Anterior cingulate cortex (tissue), 58 donors: ENCODE results near the gene CNST.

Source experiments
- DNase-seq, 58 donors: peaks; one replicate each; lab custom pipeline; 2025; lab: John Stamatoyannopoulos, UW

CNST gene, protein sequence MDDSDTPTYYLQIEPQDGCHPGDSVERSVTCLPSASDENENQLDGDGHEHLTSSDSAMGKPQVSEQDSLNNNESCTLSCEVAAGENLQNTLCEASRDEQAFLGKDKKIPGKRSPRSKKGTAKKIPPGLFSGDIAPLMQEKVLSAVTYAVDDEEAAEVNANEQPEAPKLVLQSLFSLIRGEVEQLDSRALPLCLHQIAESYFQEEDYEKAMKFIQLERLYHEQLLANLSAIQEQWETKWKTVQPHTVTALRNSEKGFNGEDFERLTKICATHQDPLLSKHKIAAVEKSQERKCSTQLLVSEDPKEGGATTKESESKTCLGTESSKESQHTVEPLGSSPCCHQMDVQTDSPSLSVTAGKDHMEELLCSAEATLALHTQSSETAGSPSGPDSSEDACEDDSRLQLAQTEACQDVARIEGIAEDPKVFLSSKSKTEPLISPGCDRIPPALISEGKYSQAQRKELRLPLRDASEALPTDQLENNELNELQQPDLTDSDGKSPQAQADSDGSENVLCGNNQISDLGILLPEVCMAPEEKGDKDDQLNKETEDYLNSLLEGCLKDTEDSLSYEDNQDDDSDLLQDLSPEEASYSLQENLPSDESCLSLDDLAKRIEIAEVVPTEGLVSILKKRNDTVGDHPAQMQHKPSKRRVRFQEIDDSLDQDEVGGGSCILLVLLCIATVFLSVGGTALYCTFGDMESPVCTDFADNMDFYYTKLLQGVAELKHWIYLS

DNA sequence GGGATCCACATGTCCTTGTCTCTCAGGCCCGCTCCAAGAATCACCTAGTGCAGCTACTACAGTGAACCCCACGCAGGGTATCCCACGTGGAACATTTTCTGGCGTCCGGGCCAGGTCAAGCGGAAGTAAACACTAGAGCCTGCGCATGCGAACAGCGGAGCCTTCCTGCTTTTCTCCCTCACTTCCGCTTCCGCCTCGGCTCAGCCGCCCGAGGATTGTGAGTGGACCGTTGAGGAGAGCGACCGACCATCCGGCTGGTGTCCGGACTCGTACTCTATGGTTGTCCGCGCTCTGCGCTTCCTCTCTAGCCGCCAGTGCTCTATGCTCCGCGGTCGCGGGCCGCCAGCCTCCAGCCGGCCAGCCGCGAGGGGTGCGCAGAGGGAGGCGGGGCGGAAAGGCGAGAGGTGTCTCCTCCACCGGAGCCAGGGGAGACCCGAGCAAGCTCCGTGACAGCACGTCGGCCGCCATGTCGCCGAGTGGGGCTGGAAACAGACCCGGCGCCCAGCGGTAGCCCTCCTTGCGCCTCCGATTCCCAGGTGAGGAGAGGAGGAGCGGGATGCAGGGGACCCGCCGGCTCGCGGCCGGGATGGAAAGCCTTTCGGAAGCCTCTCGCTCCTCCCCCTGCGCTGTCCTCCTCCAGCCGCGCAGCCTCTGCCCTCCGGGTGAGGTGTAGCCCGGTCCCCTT lies at the start of gene CNST, which contains the start of gene TFB2M:
Gene CNST (plus strand): TSS at position 329 of the 685 bp plus-strand sequence. CDS start 25,107 bp downstream, outside the sequence.
Gene TFB2M (minus strand): TSS at position 134 of the 685 bp plus-strand sequence. CDS start 123 bp downstream, at position 11.
- peak; percentile 67 to 99 (median 97) for DNase-seq

DNA sequence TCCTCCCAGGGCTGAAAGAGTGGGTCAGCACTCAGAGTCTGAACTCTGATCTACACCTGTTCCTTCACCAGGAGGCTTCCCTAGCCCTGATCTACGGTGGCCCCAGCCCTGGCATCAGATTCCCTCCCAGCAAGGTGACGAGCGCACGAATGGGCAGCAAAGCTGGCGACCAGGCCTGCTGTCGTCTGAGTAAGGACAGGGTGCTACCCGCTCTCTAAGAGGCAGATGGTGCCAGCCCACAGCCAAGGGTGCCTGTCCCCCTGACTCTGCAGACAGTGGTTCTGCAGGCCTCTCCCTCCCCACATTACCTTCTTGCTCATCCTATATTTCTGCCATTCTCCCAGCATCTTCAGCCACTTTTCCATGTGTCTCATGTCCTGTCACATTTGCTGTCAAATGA lies 48.9 kb upstream of the CNST start:
- no peak for DNase-seq

DNA sequence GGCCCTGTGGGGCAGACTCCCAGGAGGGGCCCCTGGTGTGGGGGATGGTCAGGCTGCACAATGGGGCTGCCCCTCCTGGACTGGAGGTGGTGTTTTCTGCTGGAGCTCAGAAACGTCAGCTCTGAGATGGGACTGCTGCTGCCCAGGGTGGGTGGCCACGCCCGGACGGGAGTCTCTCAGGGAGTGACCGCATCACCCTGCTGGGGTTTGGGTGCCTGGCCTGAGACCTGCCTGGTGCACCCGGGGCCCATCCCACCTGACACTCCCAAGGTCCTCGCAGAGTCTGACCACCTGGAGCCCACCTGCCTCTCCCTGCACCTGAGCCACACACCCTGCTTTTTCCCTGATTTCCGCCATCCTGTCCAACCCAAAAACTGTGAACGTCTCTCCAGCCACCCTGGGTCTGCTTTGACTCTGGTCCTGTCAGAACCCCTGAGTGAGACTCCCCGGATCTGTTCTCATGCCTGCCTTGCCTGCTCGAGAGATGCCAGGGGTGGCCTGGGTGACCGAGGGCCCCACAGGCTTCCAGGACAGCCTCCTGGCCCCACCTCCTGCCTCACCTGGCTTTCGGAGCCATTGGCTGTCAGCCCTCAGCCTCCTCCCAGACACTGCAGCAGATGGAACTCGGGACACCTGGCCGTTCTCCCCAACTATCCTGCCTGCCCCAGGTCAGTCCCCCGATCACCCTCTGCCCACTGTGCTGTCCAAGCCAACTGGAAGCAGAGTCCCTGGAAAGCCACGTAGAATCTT lies 47.6 kb upstream of the CNST start:
- no peak for DNase-seq

DNA sequence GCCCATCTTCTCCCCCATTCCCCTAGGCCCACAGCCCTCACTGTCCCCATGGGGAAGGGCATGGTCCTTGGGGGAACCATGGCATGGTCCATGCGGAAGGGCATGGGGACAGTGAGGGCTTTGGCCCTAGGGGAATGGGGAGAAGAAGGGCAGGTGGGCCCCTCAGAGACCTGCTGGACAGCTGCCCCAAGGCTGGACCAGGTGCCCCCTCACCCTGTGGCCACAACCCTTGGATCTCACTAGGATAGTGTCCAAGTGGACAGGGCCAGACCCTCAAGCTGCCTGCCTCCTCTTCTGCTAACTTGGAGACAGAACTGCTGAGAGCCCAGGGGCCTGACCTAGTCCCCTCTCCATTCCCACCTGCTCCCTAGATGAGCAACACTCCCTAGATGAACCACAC lies 46.7 kb upstream of the CNST start:
- no peak for DNase-seq

DNA sequence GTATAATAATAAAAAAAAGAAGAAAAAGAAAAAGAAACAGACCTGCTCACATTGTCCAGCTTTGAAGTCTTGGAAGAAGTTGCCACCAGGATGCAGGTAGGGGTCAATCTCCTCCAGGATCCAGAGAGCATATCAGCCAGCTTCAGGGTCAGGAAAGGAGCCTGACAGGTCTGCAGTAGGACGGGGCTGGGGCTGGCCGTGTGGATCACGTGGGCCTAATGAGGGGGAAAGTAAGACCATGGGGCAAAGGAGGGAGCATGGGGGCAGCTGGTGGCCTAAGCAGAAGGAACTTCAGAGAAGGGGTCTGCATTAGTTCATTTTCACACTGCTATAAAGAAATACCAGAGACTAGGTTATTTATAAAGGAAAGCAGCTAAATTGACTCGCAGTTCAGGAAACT lies 39.9 kb upstream of the CNST start:
- DNase-seq, result no peak

DNA sequence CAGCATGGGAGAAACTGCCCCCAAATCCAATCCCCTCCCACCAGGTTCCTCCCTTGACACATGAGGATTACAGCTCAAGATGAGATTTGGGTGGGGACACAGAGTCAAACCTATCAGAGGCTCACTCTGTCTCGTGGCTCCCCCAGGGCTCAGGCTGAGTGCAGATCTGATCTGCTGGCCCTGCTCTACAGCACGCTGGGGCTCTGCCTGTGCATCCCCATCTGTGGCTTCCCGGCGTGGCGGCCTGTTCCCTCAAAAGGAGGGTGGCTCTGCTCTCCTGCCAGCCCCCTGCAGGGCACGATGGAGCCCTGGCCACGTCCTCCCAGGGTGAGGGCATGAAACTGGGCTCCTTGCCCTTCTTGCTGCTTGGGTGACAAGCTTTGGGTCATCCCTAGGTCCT lies 39.3 kb upstream of the CNST start:
- no peak for DNase-seq

DNA sequence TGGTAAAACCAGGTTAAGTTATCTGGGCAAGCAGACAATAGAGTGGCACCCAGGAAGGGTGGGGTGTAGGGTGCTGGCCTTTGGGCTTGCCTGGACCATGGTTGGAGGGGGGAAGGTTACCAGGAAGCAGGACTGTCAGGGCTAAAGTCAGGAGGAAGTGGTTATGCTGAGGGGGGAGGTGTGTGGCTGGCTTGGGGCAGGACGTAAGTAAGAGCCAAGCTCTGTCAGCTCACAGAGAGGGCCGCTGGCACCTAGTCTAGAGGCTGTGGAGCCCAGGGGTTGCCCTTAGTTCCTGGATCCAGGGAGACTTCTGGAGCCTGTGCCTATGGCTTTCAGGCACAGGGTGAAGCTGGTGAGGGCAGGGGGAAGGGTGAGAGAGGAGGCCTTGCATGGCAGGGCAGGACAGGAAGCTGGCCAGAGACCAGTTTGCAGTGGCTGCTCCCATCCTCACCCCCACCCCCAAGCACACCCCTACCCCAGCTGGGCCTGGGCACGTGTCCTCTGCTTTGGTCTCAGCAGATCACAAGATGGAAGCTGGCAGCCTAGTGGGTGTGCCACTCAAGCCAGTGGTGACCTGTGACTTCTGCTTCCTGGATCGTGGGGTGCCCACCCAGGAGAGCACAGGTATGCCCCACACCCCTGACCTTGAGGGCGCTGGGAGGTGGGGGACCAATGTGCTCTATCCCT lies 38.7 kb upstream of the CNST start:
- no peak for DNase-seq

DNA sequence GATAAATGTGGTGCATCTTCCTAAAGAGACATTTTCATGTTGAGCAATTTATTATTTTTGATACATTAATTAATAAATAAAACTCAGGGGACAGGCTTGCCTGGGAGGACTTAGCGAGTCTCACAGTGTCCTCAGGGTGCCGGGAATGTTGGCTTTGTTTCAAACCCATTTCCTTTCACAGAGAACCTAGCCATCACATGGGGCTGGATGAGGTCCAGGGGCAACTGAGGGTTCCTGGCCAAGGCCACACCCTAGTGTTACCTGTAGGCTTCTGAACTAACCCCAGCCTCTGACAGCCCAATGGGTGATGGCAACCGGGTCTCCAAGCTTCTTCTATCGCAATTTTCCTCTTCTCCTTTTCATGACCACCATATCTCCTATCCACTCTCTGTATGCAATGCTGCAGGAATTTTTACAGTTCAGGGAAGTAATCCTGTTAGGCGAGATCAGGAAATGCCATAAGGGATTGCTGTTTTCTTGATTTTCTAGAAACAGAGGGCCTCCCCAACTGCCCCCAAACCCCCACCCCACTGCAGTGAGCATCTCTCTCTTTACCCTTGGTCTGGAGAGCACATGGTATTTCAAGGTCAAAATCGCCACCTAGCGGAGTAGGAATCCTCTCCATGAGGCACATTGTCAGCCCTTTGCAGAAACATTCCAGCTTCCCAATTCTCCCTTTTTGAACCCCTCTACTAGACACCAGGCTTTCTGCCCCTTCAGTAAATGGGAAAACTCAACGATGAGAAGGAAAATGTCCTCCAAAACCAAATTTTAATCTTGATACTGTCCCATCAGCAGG lies 37.1 kb upstream of the CNST start:
- no peak for DNase-seq

DNA sequence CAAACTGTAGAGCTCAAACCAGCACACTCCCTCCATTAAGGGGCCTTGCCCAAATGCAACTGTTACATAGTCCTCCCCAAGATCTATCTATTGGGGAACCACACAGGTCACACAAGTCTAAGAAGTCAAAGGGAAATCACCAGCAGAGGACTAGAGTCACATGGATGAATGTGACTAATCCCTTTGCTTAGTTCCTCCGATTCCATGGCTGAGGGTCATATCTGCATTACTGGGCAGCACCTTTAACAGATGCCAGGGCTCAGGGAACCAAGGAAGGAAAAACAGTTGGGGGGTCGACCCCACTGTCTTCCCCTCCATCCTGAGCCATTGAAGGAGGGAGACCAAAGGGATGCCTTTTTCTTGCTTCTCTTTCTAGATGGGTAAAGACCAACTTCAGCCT lies 35.8 kb upstream of the CNST start:
- DNase-seq, result no peak

DNA sequence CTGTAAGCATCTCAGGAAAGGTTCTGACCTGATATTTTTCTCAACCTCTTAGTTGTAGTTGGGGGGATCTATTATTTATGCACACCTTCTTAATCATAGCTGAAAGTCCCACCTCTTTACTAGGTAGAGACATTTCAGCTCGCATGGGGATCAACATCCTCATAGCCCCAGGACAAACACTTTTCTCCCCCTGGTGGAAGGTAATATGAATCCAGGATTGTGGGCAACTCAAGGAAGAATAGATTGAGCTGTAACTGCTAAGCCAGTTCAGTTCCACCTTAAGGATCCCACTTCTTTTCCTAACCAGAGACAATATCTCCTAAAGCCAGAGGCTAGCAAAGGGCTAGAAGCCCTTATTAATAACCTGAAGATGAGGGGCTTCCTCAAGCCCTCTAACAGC lies 33.7 kb upstream of the CNST start:
- DNase-seq, result no peak

DNA sequence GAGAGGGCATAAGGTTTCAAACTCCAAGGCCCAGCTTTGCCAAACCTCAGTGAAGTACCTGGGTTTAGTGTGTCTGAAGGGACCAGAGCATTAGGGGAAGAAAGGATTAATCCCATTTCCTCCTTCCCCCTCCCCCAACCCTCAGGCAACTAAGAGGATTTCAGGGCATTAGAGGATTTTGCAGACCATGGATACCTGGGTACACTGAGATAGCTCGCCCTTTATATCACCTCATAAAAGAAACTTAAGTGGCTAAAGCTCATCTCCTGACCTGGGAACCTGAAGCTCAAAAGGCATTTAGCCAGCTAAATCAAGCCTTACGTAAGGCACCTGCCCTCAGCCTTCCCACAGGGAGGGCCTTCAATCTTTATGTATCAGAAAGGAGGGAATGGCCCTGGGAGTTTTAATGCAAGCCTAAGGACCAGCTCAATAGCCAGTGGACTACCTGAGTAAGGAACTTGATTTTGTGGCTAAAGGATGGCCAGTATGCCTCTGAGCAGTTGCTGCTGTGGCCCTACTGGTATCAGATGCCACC lies 32.8 kb upstream of the CNST start:
- DNase-seq, result no peak

DNA sequence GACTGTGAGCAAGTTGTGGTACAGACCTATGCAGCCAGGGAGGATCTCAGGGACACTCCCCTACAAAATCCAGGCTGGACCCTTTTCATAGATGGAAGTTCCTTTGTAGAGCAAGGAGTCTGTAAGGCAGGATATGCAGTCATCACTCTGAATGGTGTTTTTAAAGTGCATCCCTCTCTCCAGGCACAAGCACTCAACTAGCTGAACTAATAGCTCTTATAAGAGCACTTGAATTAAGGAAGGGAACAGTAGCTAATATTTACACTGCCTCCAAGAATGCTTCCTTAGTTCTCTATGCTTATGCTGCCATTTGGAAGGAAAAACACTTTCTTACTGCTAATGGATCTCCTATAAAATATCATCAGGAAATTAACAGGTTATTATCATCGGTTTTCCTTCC lies 32.1 kb upstream of the CNST start:
- no peak for DNase-seq

DNA sequence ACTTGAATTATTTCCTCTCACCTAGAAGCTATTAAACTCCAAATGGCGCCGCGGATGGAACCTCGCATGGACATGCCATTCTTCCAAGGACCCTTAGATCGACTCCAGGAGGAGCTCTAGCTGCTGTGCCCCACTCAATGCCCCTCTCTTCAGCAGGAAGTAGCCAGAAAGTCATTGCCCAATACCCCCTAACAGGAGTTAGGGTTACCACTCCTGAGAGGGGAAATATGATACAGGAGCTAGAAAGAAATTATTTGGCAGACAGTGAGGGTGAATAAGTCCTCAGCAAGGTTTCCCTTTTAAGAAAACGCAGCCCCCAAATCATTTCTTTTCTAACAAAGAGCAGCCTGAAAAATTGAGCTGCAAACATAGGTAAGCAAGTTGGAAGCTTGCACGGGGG lies 28.8 kb upstream of the CNST start:
- DNase-seq, result no peak

DNA sequence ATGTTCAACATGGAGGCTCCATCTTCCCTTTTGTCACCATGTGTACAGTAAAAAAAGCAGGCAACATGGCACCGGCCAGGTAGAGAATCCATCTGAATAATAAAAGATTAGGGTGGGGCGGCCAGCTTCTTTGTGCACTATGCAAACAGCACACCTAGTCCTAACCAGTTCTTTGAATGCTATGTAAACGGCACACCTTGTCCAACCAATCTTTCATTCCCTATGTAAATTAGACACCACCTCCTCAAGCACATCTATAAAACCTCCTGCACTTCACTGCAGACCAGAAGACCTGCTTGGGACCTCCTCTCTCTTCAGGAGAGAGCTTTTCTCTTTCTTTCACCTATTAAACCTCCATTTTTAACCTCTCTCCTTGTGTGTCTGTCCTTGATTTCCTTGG lies 28.4 kb upstream of the CNST start:
- no peak for DNase-seq

DNA sequence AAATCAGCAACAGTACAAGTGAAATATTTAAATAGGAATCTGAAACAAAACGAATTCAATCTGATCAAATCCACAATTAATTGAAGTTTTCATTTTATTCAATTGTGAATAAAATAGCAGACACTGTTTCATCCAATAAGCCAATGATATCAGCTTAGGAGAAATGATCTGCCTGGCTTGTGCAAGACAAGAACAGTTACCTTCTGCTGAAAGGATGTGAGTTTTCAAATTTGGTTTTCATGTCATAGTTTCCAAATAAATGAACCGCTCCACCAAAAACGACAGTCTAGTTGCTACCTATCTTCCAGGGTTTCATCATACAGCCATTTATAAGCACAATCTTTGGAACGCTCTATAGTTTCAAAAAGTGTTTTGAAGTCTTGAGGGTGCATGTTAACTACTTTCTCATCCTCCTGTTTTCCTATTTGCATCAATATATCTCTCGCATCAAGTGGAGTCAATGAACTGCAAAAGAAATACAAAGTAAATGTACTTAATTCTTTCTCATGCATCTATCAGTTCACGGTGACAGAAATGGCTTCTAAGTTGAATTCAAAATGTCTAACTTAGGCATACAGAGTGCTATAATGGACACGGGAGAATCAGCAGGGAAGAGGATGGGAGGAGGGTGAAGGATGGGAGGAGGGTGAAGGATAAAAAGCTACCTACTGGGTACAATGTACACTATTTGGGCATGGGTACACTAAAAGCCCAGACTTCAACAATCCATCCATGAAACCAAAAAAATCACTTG lies 25.3 kb upstream of the CNST start:
- no peak for DNase-seq

DNA sequence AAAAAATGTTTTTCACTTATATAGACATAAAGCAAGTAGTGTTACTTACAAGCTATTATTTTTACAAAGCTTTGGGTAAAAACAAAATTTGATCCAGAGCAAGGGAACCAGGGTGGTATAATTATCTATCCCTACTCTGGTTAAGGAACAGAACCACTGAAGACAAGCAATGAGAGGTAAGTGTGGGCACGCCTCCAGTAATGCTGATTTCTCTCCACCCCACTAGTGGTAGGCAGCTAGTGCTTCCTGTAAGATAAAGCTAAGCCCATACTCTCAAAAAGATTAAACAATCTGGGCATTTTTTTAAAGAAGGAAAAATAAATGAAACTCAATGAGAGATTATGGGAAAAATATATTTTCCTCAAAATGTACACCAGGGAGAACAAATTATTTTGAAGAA lies 22.3 kb upstream of the CNST start:
- no peak for DNase-seq

DNA sequence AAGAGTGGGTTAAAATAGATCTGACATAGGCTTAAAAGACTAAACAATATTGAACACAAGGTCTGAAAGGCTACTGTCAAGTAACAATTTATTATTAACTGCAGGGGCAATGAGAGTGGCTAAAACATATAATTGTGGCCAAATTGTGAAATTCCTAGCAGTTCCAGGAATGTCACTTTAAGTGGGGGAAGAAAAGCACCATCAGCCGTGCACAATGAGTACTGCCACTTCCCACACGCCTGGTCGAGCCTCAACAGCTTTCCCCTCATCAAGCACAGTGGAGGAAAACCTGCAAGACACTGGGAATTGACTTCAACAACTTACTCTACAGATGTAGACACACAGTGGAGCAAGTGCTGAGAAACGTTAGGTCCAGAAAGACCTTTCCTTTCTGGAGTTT lies 16.6 kb upstream of the CNST start:
- DNase-seq, result peak in 1 of 58 donors; percentile 13

DNA sequence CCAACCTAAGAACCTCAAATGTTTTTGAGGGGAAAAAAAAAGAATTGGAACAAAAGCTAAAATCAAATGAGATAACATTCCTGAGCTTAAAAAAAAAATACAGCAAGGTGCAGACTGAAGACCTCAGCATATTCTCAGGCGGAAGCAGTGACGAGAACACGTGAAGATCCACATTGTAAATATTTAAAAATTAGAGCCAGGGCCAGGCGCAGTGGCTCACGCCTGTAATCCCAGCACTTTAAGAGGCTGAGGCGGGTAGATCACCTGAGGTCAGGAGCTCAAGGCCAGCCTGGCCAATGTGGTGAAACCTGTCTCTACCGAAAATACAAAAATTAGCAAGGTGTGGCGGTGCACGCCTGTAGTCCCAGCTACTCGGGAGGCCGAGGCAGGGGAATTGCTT lies 15.9 kb upstream of the CNST start:
- DNase-seq, result no peak
